HG03064 (cell line): Measurements from ENCODE around the gene TRAF5.
A peak's percentile ranks its signal among the peaks of the same experiment; 100 is the strongest.
"Not testable (repeated sequence)": the region's sequence is repeated elsewhere in the genome, so short reads cannot be mapped to it uniquely, and the experiment has no call there.

Experiments
- ATAC-seq: cut with Tn5 transposase; IDR thresholded peaks from one replicate; pipeline ENCODE4 v1.9.1; 2021; ENCODE audit warnings: low read depth; ENCODE audit not compliant: unreplicated experiment

The TRAF5 gene

DNA sequence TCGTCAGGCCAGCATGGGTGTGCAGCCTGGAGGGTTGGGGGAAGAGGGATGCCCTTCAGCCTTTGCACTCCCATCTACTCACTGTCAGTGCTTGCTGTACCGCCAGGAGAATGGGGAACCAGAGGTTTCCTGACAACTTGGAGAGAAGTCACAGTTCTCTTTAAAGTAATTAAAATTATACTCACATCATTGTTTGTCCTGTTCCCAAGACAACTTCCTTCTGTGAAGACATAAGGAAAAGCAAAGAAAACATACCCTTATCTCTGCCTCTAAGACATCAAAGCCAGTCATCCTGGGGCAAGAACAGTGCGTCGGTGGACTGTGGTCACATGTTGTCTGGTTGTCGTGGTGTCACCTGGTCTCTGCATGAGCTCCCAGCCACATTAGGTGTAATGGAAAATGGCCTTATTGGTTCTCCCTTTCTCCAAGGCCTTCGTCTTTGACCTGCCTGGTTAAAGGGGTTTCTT lies 17.6 kb downstream of the TRAF5 start:
- no peak for ATAC-seq

DNA sequence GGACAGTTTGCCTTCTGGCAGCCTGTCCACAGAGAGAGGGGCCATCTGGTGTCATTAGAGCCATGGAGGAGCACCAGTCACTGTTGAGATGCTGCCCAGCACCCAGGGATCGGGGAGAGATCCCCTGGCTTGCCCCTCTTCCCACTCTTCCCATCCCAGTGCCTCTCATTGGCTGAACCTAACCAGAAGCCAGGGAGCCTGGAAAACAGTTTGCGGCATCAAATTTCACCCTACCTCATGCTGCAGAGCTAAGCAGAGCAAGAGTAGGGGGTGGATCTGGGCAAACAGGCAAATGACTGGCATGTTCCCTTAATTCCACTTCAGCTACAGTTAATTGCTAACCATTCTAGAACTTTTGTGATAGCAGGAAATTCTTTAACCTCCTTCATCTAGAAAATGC lies 19.1 kb downstream of the TRAF5 start:
- no peak for ATAC-seq

DNA sequence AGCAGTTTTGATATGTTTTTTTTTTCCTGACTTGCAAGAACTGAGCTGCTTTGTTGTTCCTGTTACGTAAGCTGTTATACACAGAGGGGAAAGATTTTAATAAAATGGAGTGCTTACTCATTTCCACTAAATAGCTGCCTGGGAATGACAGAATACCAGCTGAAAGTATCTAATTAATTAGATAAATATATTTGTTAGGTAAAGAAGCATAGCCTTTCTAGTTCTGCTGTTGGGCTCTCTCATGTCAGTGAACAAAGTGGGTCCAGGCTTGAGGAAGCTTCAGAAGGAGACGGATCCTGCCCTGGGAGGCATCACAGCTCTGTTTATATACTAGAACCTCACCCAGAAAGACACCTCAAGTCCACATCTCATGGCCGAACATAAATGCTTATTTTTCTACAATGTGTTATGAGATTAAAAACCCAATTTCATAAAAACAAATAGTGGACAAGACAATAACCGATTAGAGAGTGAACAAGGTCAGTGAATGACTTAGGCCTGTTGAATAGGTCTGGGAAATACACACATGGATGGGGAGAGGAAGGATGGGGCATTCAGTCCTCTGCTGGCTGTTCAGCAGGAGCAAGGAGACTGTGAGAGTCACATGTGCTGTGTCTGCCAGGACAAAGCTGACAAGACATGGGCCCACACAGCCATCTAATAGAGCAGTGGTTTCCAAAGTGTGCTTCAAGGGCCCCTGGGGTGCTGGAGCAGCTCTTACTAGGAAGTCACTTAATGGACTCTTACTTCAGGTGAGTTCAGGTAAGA lies 20.6 kb downstream of the TRAF5 start:
- no peak for ATAC-seq

DNA sequence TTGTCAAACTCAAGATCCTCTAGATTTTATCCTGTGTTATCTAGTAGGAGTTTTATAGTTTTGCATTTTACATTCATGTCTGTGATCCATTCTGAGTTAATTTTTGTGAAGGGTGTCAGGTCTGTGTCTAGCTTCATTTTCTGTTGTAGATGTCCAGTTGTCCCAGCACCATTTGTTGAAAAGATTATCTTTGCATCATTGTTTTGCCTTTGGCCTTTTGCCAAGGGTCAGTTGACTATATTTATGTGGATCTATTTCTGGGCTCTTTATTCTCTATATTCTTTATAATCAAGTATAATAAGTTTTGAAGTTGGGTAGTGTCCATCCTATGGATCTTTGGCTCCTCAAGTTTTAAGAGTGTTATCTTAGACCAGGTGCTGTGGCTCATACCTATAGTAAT lies 21.9 kb downstream of the TRAF5 start:
- ATAC-seq = no peak

DNA sequence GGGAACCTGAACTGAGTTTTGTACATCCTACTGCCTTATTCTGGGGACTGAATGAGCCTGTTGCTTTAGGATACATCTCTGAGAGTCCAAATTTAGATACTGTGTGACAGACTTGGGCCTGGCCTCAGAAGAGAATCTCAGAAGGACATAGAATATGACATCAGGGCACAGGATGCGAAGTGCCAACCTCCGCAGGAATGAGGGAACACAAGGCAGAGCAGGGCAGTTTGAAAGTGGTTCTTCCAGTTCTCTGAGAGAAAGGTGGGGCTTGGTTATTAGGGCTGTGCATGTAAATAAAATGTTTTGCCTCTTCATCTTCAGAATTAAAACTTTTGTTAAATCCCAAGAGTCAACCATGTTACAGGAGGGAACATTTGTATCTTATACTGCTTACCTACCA lies 23.1 kb downstream of the TRAF5 start:
- no peak for ATAC-seq

DNA sequence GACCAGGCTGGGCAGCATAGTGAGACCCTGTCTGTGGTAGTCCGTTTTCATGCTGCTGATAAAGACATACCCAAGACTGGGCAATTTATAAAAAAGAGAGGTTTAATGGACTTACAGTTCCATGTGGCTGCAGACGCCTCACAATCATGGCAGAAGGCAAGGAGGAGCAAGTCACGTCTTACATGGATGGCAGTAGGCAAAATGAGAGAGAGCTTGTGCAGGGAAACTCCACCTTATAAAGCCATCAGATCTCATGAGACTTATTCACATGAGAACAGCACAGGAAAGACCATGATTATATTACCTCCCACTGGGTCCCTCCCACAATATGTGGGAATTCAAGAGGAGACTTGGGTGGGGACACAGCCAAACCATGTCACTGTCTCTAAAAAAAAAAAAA lies 25.4 kb downstream of the TRAF5 start:
- not testable (repeated sequence) for ATAC-seq

DNA sequence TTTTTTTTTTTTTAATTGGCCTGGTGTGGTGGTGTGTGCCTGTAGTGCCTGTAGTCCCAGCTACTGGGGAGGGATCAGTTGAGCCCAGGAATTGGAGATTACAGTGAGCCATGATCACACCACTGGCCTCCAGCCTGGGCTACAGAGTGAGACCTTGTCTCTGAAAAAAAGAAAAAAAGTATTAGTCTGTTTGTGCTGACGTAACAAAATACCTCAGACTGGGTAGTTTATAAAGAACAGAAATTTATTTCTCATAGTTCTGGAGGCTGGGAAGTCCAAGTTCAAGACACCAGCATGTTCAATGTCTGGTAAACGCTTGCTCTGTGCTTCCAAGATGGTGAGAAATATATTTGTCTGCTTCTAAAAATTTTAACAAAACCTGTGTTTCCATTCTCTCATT lies 25.8 kb downstream of the TRAF5 start:
- no peak for ATAC-seq

DNA sequence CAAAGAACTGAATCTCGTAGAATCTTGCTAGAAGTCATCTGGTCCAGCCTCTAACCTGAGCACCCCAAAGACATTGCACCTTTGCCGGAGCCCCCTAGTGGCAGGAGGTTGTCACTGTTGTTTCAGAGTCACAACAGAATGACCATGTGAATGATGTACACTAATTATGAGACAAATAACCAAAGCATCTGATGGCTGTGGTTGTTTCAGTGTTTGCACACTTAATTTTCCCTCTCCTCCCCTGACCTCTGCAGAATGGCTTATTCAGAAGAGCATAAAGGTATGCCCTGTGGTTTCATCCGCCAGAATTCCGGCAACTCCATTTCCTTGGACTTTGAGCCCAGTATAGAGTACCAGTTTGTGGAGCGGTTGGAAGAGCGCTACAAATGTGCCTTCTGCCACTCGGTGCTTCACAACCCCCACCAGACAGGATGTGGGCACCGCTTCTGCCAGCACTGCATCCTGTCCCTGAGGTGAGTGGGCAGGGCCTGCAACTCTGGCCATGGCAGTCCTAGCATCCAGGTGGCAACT lies 26.4 kb downstream of the TRAF5 start:
- ATAC-seq = peak; percentile 80

DNA sequence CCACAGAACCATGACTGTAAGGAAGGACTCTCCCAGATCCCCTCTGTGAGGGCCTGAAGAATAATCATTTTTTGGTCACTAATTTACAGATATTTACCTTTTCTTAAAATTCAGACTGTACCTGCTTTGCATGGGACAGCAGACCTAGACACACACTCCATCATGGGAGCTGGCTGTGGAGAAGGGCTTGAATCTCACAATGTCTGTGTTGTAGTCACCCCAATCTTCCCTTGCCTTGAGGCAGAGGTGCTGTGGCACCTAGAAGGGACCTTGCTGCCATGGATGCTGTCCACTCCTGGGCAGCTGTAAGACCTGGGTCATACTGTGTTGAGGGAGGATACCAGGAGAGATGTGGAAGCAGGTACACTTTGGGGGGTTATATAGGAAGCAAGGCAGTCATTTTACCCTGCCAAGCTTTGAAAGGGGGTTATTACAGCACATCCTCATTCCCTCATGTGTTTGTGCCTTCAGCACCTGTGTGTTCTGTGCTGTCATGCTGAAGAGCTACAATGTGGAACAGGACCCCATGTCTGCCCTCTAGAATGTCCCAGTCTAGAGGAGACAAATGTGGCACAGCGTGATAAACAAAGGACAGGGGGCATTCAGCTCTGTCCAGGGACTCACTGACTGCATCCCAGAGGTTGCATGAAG lies 27.1 kb downstream of the TRAF5 start:
- ATAC-seq = no peak

DNA sequence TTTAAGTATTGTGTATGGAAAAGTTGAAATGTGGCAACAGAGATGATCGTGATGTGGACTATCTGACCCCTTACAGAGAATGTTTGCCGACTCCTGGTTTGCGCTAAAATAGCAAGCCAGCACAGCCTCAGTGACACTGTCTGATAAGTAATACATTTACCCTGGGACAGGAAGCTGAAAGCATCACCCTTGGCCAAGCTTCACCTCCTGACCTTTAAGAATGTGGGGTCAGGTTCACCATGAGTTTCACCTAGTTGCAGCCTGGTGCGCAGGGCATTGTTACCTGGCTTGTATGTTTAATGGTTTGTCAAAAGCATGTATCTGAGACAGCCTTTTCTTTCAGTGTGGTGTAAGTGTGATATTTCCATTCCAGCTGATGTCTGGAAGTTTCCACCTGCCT lies 29.2 kb downstream of the TRAF5 start:
- ATAC-seq = no peak

DNA sequence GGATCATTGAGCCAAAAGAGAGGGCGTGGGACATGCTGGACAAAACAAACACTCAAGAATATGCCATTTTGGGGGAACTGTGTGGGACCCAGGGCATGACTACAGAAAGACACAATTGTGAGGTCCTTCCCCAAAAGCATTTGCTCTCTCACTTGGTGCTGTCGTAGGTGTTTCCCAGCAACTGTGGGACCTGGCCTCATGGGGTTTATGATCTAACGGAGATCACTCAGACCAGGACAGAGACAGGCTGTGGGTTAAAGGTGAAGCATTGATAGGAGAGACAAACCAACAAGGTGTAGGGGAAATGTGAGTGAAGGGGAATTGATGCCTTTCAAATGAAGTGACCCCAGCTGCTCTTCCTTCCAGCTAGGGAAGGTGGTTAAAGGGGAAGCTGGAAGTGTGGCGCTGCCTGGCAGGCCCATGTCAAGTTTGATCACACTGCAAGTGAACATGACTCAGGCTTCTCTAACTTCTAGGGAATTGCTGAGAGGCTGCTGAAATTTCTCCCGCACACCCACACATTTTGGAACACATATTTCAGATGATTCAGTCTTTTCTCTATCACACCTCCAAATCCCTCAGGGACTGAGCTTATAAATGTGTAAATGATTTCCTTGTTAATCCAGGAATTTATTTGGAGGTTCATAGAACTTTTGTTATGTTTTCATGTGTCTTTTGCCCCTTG lies 30.2 kb downstream of the TRAF5 start:
- ATAC-seq = no peak

DNA sequence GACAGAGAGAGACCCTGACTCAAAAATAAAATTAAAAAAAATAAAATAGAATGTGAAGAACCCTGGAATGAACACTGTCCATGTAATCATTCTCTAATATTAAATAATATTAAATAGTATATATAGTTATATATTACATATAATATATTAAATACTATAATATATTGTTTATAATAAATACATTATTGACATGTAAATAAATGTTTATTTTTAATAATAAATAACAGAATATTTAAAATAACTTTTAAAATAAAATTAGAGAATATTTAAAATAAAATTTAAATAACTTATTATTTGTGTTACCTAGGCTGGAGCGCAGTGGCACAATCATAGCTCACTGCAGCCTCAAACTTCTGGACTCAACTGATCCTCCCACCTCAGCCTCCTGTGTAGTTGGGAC lies 32.1 kb downstream of the TRAF5 start:
- no peak for ATAC-seq

DNA sequence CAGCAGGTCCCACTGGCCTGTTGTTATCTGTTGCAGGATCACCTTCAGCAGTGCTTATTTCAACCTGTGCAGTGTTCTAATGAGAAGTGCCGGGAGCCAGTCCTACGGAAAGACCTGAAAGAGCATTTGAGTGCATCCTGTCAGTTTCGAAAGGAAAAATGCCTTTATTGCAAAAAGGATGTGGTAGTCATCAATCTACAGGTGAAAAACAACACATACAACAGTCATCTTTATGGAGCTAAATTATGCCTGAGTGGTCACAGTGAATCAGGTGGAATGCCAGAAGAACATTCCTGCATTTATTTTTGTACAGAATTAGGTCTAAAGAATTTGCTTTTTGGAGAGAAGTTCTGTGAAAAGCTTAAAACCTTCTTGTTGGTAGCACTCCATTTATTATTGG lies 33.2 kb downstream of the TRAF5 start:
- ATAC-seq = no peak

DNA sequence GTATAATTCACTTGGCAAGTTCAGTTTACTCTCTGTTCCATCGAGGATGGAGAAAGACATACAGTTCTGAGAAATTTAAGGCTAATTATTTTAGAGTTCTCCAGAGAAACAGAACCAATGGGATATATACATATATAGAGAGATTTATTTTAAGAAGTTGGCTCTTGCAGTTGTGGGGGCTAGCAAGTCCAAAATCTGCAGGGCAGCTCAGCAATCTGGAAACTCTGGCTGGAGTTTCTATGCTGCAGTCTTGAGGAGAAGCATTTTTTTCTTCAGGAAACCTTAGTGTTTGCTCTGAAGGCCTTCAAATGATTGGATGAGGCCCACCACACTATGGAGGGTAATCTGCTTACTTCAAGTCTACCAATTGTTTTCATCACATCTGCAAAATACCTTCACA lies 34.6 kb downstream of the TRAF5 start:
- no peak for ATAC-seq

DNA sequence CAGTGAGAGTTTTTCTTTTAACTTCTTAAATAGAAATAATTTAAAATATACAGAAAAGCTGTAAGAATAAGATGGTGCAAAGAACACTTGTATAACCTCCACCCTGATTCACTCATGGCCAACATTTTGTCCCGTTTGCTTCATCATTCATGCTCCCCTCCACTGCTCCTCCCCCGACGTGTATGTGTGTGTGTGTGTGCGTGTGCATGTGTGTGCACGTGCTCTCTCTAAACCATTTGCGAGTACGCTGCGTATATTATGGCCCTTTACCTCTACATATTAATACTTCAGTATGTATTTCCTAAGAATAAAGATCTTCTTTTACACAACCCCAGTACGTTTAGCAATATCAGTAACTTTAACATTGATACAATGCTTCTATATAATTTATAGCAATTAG lies 43.0 kb downstream of the TRAF5 start:
- no peak for ATAC-seq

DNA sequence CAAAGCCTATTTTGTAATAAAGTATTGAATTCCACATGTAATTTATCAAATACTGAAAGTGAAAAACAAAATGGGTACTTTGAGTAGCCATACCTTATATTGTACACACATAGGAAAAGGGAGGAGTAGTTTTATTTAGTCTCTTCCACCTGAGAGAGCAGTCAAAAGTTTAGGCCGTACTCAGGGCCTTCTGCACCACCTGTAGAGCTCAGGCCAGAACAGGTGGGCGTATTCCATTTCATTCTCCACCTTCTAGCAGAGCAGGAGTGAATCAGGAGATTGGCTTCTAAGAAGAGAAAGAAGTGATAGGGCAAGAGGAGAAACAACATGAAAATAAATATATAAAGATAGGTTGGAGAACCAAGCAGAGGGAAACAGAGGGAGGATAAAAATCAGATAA lies 44.0 kb downstream of the TRAF5 start:
- no peak for ATAC-seq

DNA sequence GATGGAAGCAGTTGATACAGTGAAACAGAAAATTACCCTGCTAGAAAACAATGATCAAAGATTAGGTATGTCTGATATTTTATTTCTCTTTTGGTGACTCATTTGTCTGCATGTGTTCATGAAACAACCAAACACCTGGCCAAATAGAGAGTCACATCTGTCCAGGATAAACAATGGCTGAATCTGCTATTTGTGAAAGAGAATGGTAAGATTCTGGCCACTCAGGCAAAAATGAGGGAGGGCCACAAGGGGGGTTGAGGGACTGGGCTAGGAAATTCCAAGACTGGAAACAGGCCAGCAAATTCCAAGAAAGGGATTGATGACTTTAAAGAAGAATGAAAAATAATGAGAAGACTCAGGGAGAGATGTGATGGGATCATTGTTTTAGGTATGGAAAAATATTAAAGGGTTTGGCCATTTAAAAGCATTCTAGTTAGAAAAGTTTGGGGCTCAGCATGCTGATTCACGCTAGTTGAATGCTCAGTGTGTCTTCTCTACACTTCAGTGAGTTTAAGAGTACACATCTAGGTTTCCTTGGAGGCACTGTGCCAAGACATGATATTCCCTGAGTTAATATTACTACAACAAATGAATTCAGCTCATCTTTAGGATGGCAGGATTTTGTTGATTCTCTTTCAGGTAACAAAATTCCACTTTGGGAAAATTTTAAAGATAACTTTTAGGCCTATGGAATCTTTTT lies 44.9 kb downstream of the TRAF5 start:
- no peak for ATAC-seq

DNA sequence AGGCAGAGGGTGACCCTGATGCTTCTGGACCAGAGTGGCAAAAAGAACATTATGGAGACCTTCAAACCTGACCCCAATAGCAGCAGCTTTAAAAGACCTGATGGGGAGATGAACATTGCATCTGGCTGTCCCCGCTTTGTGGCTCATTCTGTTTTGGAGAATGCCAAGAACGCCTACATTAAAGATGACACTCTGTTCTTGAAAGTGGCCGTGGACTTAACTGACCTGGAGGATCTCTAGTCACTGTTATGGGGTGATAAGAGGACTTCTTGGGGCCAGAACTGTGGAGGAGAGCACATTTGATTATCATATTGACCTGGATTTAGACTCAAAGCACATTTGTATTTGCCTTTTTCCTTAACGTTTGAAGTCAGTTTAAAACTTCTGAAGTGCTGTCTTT lies 45.8 kb downstream of the TRAF5 start:
- ATAC-seq = no peak

DNA sequence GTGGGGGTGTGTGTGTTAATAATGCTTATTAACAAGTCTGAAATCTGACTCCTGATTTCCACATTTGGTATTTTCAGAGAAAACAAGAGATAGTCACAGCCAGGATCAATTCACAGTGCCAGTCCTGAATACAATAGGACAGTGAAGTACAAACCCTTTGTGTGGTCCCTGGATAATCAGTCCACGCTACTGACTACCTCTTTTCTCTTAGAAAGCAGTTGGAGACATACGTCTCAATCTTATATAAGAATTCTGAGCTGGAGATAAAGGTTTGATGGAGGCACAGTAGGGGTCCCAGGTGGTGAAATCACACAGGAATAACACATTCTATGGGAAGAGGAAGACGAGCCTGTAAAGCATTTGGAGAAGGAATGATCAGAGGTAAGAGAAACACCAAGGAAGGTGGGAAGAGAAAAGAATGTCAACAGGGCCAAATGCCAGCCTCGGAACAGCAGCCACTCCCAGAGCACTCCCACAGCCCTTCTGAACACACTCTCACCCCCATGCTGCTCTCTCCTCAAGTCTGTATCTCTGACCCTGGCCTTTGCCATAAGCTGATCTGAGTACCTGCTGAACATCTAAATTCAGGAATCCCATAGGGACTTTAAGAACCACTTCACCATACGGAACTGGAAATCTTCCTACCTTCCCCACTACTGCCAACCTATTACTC lies 48.6 kb downstream of the TRAF5 start:
- ATAC-seq = no peak

DNA sequence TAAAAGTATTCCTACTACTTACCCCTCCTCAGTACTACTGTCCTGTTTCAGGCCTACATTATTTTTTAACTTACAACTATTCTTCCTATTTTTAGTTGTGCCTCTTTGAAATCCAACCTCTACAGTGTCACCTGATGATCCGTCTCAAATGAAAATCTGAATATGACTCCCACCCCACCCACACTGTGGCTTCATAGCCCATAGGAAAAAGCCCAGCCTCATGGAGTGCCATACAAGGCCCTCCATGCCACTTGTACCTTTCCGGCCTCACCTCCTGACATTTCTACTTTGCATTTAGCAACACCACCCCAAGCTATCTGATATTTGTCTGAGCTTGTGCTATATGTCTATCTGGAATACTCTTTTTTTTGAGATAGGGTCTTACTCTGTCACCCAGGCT lies 49.3 kb downstream of the TRAF5 start:
- no peak for ATAC-seq
